SKM-1 treated with dmso at 0.1 percent for 144 hours (cell line): ENCODE measurements around the gene SYT2.

Source experiments
- DNase-seq: peaks from one replicate; lab custom pipeline; 2025; ENCODE audit not compliant: unreplicated experiment; lab: John Stamatoyannopoulos, UW

SYT2 gene

GRCh38 chr1:202706851-202707250 lies 3.4 kb downstream of the SYT2 start:
- no peak for DNase-seq

DNA sequence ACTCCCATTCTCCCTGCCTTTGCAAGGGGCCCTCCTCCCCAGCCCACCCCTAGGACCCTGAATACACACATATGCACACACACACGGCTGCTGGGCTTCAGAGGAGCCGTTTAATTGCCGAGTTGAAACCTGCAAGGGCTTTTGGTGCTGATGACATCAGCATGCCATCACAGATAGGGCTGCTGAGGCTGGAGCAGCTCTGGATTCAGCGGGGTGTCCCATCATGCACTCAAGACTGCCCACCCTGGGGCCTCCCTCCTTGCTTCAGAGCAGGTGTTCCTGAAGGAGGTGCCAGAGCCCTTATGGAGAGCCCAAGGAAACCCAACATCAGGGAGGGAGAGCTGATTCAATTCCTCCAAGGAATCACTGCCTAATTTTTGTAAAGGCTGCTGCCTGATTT lies 5.7 kb downstream of the SYT2 start:
- DNase-seq, result no peak

GRCh38 chr1:202703191-202703590 lies 7.1 kb downstream of the SYT2 start:
- DNase-seq, result no peak

- no peak for DNase-seq
Measured at GRCh38 chr1:202702088-202702487, 8.2 kb downstream of the SYT2 start.

DNA sequence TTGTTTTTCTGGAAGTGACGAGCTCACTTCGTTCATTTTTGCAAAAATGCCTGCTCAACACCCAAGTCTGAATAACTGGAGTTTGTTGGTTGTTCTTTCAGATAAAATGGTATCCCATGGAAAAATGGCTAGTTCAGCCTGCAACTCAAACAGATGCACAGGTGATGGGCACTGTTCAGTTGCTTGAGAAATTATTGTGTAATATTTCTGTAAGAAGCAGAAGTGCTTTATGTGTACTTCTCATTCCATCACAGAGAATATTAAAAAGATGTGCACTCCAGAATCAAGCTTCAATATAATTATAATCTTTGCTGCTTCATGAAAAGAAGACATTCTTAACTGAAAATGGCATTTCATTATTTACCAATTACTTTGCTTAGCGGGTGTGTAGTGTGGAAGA lies 9.1 kb downstream of the SYT2 start:
- DNase-seq, result no peak

DNA sequence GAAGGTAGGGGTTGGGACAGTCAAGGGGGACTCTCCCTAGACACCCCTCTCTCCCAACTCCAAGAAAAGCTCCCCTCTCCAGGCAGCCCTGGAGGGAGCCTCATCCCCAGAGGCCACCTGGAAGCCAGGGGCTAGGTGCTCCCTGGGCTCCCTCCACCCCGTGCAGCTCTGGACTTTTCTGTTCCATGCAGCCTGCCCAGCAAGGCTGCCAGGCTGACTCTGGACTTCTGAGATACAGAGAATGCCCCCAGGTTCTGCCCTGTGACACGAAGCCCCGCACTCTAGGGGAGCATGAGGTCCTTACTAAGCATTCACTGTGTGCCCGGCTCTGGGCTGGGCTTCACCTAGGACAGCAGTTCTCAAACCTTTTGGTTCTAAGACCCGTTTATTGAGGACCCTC lies 10.2 kb downstream of the SYT2 start:
- no peak for DNase-seq

GRCh38 chr1:202698276-202698675 lies 12.0 kb downstream of the SYT2 start:
- no peak for DNase-seq

GRCh38 chr1:202697038-202697437 lies 13.2 kb downstream of the SYT2 start:
- DNase-seq, result no peak

DNA sequence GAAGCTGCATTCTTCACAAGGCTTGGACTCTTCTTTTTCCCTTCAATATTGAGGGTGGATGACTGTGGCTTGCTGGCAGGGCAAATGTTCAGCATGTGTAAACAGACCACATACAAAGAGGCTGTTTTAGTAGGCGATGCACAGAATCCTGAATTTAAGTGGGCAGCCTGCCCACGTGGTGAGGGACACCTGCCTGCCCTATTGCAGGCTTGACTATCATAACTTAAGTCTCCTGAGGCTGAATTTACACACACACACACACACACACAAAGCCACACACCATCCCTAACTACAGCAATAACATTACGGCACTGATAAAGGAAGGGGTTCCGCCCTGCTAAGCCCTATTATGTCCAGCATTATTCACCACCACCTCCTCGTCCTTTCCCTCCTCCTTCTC lies 15.9 kb downstream of the SYT2 start:
- no peak for DNase-seq

DNA sequence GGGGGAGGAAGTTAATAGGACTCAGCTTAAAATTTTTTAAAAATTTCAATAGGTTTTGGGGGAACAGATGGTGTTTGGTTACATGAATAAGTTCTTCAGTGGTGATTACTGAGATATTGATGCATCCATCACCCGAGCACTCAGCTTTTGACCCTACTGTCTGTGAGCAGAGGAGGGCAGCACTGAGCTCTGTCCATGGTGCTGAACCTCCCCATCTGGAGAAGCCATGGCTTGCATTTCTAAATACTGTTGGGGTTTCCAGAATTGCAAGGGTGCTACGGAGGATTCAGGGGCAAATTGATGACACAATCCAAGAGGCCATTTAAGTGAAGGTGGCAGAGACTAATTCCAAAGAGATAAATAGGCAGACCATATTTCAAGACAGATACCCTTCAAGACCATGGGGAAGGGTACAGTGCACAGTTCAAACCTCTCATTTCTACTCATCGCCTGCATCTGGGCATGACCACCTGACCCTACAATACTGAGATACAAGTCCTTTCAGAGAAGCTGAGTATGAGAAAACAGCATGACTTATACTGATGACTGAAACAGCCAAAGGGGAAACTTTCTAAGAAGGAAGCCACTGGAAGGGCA lies 17.2 kb downstream of the SYT2 start:
- no peak for DNase-seq

DNA sequence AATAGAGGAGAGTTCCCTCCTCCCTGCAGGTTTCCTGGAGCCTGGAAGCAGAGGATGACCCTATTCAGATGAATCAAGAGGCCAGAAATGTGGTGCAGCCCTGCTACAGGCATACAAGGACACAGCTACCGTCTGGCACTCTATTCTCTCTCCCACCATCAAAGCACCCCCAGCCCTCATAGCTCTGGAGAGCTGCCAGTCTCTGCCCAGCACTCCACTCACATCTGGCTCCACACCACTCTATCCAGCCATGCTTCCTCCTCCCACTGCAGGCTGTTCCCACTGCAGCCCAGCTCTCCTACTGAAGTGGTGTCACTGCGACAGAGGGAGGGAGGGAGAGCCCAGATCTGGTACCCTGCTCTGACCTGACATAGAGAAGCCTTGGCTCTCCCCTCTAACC lies 18.4 kb downstream of the SYT2 start:
- no peak for DNase-seq

DNA sequence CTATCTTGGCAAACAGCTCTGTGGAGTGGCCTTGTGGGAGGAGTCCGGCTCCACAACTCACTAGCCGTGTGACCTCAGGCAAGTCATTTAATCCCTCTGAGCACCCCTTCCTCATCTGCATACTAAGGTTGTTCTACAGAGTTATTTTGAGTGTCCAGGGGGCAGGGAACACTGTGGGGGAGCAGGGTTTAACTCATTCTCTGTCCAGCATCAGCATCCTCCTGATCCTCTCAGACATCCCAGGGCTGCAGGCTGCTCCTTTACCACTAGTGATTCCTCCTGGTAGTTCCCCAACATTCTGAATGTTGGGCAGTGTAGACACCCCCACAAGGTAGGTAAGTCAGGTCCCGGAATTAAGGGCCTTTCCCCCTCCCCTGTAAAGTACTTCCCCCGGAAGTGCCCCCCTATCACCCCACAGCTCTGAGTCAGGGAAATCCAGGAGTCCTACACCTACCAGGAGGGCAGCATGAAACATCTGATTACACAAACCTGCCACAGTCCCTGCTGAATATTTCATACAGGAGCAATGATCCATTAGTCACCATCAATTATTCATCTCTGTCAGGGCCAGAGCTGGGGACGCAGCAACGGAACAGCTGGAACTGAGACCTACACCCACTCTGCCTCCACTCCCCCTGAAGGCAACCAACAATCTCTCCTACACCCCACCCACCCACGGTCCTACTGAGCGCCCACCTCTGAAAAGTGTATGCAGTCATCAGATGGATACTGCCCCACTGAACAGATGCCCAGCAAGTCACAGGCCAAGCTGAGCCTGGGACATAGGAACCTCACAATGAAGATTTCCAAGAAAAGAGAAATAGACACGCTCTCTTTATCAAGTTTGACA lies 20.5 kb downstream of the SYT2 start:
- DNase-seq, result no peak

GRCh38 chr1:202689082-202689481 lies 21.2 kb downstream of the SYT2 start:
- DNase-seq, result no peak

- no peak for DNase-seq
Measured at GRCh38 chr1:202688401-202688800, 21.9 kb downstream of the SYT2 start.

DNA sequence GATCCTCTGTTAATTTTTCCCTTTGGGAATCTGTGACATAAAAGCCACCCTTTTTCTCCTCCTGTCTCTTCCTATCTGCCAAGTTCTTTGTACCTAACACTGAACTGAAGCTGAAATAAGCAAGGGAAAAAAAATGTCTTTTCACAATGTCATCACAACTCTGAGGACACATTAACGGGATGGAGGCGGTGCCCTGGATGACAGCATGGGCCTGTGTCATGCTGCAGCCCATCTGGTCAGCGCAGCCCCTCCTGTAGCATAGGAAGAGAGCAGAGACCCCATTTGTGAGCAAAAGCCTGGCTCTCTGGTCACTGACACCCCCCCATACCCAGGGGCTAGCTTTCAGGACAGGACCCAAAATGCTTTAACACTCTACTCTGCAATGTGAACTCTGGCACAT lies 22.5 kb downstream of the SYT2 start:
- DNase-seq, result no peak

DNA sequence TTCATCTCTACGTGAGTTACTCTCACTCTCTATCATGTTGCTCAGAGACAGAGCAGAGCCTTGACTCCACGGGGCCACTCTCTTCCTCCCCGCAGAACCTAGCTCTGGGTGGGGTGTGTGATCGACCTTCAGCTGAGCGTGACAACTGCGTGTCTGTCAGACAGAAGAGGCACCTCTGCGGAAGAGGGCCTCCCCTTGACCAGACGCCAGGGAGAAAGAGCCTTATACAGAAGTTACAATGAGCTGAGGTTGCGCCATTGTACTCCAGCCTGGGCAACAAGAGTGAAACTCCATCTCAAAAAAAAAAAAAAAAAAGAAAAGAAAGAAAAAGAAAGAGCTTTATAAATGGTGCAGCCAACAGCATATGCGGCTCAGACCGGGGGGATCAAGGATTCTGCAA lies 22.9 kb downstream of the SYT2 start:
- no peak for DNase-seq

DNA sequence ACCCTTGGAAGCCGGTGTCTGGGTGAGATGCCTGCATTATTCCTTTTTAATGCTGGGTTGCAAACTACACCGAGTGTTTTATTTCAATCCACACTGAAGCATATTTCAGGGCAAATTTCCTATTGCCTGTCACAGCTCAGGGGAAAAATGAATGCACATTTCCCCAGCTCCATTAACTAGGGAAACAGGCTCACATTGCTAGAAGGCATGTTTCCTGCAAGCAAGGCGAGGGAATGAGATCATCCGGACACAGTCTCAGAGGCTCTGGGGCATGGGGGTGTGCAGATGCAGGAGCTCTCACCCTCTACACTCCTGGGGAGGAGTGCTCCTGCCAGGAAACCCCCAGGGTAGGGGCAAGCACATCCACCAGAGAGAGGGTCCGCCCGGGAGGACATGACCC lies 24.6 kb downstream of the SYT2 start:
- DNase-seq, result no peak

DNA sequence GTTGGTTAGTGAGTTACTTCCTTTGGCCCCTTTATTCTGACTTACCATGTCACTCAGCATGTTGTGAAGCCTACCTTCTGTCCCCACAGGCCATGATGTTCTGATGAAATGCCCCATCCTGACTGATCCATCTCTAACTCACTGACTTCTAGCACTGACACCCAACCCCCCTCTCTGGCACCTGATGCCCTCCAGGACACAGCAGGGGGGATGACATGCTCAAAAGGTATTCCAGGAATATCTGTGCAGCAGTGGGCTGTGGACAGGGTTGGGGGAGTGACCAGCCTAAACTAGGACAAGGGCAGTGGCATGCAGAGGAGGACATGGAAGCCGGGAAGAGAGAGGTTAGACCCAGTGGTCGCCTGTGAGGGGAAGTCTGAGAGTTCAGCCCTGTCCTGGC lies 25.5 kb downstream of the SYT2 start:
- no peak for DNase-seq

GRCh38 chr1:202683029-202683428 lies 27.2 kb downstream of the SYT2 start:
- no peak for DNase-seq

- no peak for DNase-seq
Measured at GRCh38 chr1:202682477-202682876, 27.8 kb downstream of the SYT2 start.

GRCh38 chr1:202681736-202682420 lies 28.4 kb downstream of the SYT2 start:
- no peak for DNase-seq
